GM19328 (cell line): ENCODE data around the gene C17orf113.
A peak's percentile ranks its signal among the peaks of the same experiment; 100 is the strongest.
"Not testable (repeated sequence)": the region's sequence is repeated elsewhere in the genome, so short reads cannot be mapped to it uniquely, and the experiment has no call there.

Experiments
- ATAC-seq: cut with Tn5 transposase; IDR thresholded peaks from one replicate; pipeline ENCODE4 v1.9.1; 2021; ENCODE audit warnings: mild to moderate bottlenecking, moderate library complexity; ENCODE audit not compliant: unreplicated experiment

The C17orf113 gene

DNA sequence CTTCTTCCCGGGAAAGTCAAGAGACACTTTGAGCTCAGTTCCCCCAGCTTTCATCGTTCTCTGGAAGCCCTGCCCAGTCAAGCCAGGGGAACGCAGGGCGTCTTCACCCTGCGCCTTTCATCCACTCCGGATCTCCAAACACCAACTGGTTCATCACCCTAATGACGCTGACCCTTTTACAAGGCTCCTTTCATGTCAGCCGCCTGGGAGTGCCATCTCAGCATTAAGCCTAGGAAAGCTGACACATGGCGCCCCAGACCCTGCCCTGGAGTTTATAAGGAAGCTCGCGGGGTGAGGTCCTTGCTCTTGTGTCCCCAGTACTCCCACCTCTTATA lies 32.6 kb downstream of the C17orf113 start:
- peak; percentile 7 for ATAC-seq

- ATAC-seq, result peak; percentile 87
Observed at GRCh38 chr17:42016941-42017865, 33.2 kb downstream of the C17orf113 start, which contains the start of gene DNAJC7. Gene DNAJC7, minus strand, starts transcription at chr17:42017439. Its CDS starts 23 bp downstream, at chr17:42017416.

GRCh38 chr17:42016411-42016831 lies 34.0 kb downstream of the C17orf113 start:
- no peak for ATAC-seq

DNA sequence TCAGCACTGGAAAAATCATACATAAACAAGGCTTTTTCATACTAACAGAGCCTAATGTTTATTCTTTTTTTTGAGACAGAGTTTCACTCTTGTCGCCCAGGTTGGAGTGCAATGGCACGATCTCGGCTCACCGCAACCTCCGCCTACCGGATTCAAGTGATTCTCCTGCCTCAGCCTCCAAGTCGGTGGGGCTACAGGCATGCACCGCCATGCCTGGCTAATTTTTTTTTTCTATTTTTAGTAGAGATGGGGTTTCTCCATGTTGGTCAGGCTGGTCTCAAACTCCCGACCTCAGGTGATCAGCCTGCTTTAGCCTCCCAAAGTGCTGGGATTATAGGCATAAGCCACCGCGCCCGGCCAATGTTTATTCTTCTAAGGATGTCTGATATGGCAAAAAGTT lies 36.7 kb downstream of the C17orf113 start:
- not testable (repeated sequence) for ATAC-seq

- not testable (repeated sequence) for ATAC-seq
Observed at GRCh38 chr17:42012363-42012762, 38.0 kb downstream of the C17orf113 start.

DNA sequence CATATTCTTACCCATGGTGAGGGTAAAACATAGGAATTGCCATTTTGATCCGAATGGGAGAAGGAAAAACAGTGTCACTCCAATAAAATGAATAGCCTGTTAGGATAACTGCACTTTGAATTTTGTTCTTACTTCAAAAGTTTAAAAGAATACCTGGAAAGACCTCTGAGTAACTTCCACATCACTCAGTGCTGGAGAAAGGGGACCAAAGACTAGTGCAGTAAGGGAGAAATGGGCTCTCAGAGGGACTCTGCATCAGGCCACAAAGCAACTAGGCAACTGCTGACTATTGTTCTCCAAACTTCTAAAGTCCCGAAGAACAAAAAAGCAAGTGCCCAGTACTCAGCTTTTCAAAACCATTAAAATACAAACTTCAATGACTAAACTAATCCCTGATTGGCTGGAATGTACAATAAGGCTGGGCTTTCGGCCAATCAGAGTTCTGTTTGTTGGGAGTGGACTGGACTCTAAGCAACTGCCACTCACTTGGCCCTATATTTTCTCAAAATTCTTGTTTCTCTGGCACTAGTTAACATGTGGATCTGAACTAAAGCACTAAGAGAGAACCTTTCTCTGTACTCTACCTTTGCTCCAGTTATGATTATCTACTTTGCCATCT lies 39.4 kb downstream of the C17orf113 start:
- no peak for ATAC-seq

DNA sequence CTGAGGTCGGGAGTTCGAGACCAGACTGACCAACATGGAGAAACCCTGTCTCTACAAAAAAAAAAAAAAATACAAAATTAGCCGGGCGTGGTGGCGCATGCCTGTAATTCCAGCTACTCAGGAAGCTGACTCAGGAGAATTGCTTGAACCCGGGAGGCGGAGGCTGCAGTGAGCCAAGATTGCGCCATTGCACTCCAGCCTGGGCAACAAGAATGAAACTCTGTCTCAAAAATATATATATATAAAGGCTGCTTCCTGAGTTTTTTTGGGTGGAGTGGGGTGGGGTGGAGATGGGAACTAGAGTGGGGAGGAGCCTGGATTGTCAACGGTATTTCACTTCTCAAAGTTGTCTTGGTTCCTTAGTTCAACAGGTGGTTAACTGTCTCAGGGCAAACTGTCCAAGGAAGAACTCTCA lies 40.1 kb downstream of the C17orf113 start:
- not testable (repeated sequence) for ATAC-seq

GRCh38 chr17:42009170-42009569 lies 41.2 kb downstream of the C17orf113 start:
- ATAC-seq, result no peak

DNA sequence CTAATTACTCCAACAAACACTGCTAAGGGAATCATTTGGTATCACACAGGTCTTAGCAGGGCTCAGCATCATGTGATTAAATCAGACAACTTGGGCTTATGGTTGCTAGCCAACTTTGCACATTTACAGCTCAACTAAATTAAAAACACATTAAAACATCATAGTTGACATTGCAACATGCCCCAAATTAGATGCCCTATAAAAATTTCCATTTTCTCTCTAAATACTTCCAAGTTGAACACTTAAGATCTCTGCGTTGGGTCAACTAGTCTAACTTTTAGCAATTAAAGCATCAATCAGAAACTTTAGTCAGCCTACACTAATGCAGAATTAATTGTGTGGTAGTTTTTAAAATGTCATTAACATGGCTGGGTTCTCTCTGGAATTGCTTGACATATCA lies 45.2 kb downstream of the C17orf113 start:
- no peak for ATAC-seq

DNA sequence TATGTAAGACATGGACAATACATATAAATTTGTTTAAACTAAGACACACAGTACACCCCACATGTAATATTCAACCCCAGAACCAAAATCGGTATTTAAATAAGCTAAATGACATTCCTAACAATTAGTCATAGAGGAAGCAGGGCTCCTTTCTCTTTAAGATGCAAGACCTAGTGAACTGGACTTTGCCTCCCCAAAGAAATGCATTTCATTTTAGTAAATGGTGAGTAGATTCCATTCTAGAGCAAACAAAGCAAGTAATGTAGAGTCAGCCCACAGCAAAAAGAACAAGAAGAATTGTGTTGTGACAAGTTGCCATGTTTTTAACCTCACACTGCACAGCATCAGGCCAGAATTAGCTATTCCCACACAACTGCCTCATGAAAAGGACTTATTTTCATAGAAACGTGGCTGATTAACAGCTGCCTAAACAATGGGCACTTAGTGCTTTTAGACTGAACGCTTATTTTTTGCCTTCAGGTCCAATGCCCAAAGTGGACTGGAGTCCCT lies 47.6 kb downstream of the C17orf113 start:
- no peak for ATAC-seq

DNA sequence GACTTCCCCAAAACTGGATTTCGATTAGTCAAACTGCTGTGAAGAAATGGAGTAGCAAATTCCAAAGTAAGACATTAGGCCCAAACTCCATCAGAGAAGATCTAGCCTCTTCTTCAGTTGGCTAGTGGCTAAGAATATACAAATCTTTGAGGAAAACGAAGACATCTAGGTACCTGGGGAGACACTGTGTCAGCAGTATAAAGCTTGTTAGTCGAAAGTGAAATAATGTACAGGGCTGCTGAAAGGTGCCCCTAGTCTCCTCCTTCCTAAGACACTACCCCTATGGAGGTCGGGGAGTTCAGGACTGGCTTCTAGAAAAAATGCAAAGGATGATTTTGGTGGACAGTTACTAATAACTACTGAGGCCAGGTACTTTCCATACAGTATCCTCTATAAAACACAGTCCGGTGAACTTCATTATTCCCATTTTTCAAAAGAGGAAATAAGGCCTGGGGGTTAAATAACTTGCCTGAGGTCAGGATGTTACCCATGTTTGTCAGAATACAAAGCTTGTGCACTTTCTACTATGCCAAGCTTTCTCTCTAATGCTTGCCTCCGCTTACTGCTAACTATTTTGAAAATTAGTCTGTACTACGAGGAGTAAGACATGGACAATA lies 48.1 kb downstream of the C17orf113 start:
- ATAC-seq, result no peak

DNA sequence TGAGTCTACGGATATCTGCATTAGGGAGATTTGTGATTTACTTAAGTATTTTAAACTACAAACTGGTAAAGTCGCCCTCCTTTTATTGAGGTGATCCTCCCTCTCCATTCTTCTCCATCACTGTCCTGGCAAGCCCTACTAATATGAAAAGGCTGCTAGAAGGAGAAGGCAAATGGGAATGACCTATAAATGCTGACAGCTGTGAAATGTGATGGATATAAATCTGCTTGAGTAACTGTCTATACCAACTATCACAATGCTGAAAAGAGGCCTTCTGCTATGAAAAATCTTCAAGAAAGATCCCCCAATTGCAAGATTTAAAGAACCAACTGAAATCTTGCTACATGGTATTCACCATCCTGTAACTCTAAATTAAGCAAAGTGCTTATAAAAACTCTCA lies 48.7 kb downstream of the C17orf113 start:
- no peak for ATAC-seq

- no peak for ATAC-seq
Observed at GRCh38 chr17:42000413-42001133, 49.8 kb downstream of the C17orf113 start.

- no peak for ATAC-seq
Observed at GRCh38 chr17:41998497-41998896, 51.9 kb downstream of the C17orf113 start.

DNA sequence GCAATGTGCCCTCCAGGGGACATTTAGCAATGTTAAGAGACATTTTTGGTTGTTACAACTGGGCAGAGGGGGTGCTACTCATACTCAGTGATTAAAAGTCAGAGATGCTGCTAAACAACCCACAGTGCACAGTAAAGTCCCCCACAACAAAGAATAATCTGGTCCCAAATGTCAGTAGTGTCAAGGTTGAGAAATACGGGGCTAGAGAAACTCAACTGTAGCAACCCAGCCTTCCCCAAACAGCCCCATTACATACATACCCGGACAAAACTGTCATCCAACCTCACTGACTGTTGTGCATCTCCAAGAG lies 53.6 kb downstream of the C17orf113 start:
- no peak for ATAC-seq

- no peak for ATAC-seq
Observed at GRCh38 chr17:41992576-41992975, 57.8 kb downstream of the C17orf113 start.

- ATAC-seq, result no peak
Observed at GRCh38 chr17:41989702-41990419, 60.5 kb downstream of the C17orf113 start.

DNA sequence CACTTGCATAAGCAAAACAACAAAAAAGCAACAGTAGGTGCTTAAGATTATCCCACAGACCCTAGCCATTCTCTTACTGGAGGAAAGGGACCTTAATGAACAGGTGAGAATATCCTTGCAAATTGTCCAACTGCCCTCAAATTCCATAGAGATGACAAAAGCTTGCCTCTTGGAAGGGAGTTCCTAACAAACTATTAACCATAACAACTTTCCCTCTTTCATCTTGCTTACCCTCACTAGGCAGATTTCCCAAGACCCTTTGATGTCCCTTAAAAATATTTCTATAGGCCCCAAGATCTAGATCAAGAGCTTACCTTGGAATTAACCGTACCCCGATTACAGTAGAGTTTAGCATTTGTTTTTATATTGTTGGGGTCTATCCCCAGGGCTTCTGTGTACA lies 62.0 kb downstream of the C17orf113 start:
- no peak for ATAC-seq
